ENCODE data around the gene LIFR. TPM values are rescaled to one million over a fixed set of nuclear protein-coding genes. Genes with fewer than 3 reads are reported as not detected.

Gene LIFR
- total RNA-seq, 1 experiment from 2014 or later = 91.3 TPM

- DNase-seq (ENCODE audit: low read depth, low spot score) (no peak), ATAC-seq (no peak)
- Histone ChIP-seq H3K4me1 (ENCODE audit: control insufficient read depth, insufficient read depth, low read length) (peaks cover 18% of the 10 kb centered on the region), H3K27ac (ENCODE audit: low read length) (no peak overlapping the region), H3K4me3 (ENCODE audit: low read depth in 2 of 2, low read length in 2 of 2) (no peak overlapping the region), H3K27me3 (ENCODE audit: control insufficient read depth, insufficient read depth, low read length) (no peaks in the 10 kb centered on the region), H3K36me3 (ENCODE audit: control insufficient read depth, insufficient read depth, low read length) (peaks cover 10% of the 10 kb centered on the region), H3K9me3 (ENCODE audit: control insufficient read depth, insufficient read depth, low read depth, low read length) (peaks cover 4% of the 10 kb centered on the region; the same call in 1 of the 2 replicates)
- intact Hi-C loops (cut with micrococcal nuclease; ENCODE audit: unreplicated experiment) = no loop called here
- ChIA-PET POLR2A (no interaction called here), CTCF (no interaction called here)
- BruUV-seq (replicated peaks) = no TSS peak
- TF ChIP-seq TCF7L2 (IDR thresholded peaks at IDR 0.05; ENCODE audit: low read depth, low read length) = no peak
- in situ Hi-C loops (cut with HindIII; ENCODE audit: low pct_unique_long_range_greater_than_20kb, low sequenced_read_pairs) = no loop called here
These were observed 29.0 kb downstream of the LIFR start for GRCh38 chr5:38527475-38527874.

- ATAC-seq = no peak
- no peak for DNase-seq (ENCODE audit: low read depth, low spot score)
- intact Hi-C loops (cut with micrococcal nuclease; ENCODE audit: unreplicated experiment) (no loop called here), in situ Hi-C loops (cut with HindIII; ENCODE audit: low pct_unique_long_range_greater_than_20kb, low sequenced_read_pairs) (no loop called here)
- Histone ChIP-seq H3K9me3 (ENCODE audit: control insufficient read depth, insufficient read depth, low read depth, low read length) (no peaks in the 10 kb centered on the region), H3K36me3 (ENCODE audit: control insufficient read depth, insufficient read depth, low read length) (peaks cover 10% of the 10 kb centered on the region), H3K4me3 (ENCODE audit: low read depth in 2 of 2, low read length in 2 of 2) (no peak overlapping the region), H3K27me3 (ENCODE audit: control insufficient read depth, insufficient read depth, low read length) (no peaks in the 10 kb centered on the region), H3K4me1 (ENCODE audit: control insufficient read depth, insufficient read depth, low read length) (peaks cover 11% of the 10 kb centered on the region), H3K27ac (ENCODE audit: low read length) (no peak overlapping the region)
- BruUV-seq (replicated peaks) = no TSS peak
- TF ChIP-seq TCF7L2 (IDR thresholded peaks at IDR 0.05; ENCODE audit: low read depth, low read length) (no peak), REST (IDR thresholded peaks at IDR 0.05; ENCODE audit: insufficient read depth in 1 of 2, low read depth in 2 of 2, low read length in 1 of 2) (no peak), SIN3A (IDR thresholded peaks at IDR 0.05; ENCODE audit: borderline replicate concordance, insufficient read depth, low read depth, low read length) (no peak), CTCF (IDR thresholded peaks at IDR 0.05) (no peak), POLR2AphosphoS5 (IDR thresholded peaks at IDR 0.05; ENCODE audit: low read depth, low read length) (no peak)
- POLR2A ChIA-PET = no interaction called here
- CTCF ChIA-PET = no interaction called here
These were observed 32.4 kb downstream of the LIFR start for GRCh38 chr5:38524022-38524421.

GRCh38 chr5:38519476-38519875 lies 37.0 kb downstream of the LIFR start:
- Histone ChIP-seq H3K9me3 (ENCODE audit: control insufficient read depth, insufficient read depth, low read depth, low read length) (no peaks in the 10 kb centered on the region), H3K4me1 (ENCODE audit: control insufficient read depth, insufficient read depth, low read length) (no peaks in the 10 kb centered on the region), H3K36me3 (ENCODE audit: control insufficient read depth, insufficient read depth, low read length) (peaks cover 7% of the 10 kb centered on the region), H3K4me3 (ENCODE audit: low read depth in 2 of 2, low read length in 2 of 2) (no peak overlapping the region), H3K27me3 (ENCODE audit: control insufficient read depth, insufficient read depth, low read length) (no peaks in the 10 kb centered on the region), H3K27ac (ENCODE audit: low read length) (no peak overlapping the region)
- DNase-seq (ENCODE audit: low read depth, low spot score) = no peak
- no peak for TF ChIP-seq REST (IDR thresholded peaks at IDR 0.05; ENCODE audit: insufficient read depth in 1 of 2, low read depth in 2 of 2, low read length in 1 of 2)
- no peak for TF ChIP-seq SIN3A (IDR thresholded peaks at IDR 0.05; ENCODE audit: borderline replicate concordance, insufficient read depth, low read depth, low read length)
- no peak for TF ChIP-seq POLR2AphosphoS5 (IDR thresholded peaks at IDR 0.05; ENCODE audit: low read depth, low read length)
- no peak for TF ChIP-seq TCF7L2 (IDR thresholded peaks at IDR 0.05; ENCODE audit: low read depth, low read length)
- no peak for TF ChIP-seq CTCF (IDR thresholded peaks at IDR 0.05)
- ATAC-seq = no peak
- intact Hi-C loops (cut with micrococcal nuclease; ENCODE audit: unreplicated experiment) = no loop called here
- BruUV-seq (replicated peaks) = no TSS peak
- CTCF ChIA-PET = interaction anchor here (1.8 kb wide), 2 partner anchors 78 to 290 kb away, joined by 4 to 8 read pairs; no protein-coding TSS in a partner anchor
- POLR2A ChIA-PET = no interaction called here
- in situ Hi-C loops (cut with HindIII; ENCODE audit: low pct_unique_long_range_greater_than_20kb, low sequenced_read_pairs) = no loop called here
